ENCODE results near the gene FAM186B. TPM values are rescaled to one million over a fixed set of nuclear protein-coding genes. Genes with fewer than 3 reads are reported as not detected.

FAM186B gene
- total RNA-seq, 1 experiment from 2014 or later = 0.03 TPM

GRCh38 chr12:49567611-49568441 lies 37.6 kb downstream of the FAM186B start, which contains the start of gene MCRS1:
Gene MCRS1, minus strand, starts transcription at chr12:49568142. Its CDS starts 1,411 bp downstream, at chr12:49566731.
- DNase-seq (ENCODE audit: low spot score) = peak; percentile 94

- no peak for DNase-seq (ENCODE audit: low spot score)
Observed at GRCh38 chr12:49567302-49567610, 38.2 kb downstream of the FAM186B start.

- DNase-seq (ENCODE audit: low spot score) = no peak
Observed at GRCh38 chr12:49566361-49566760, 39.1 kb downstream of the FAM186B start.

- DNase-seq (ENCODE audit: low spot score) = no peak
Observed at GRCh38 chr12:49565406-49566265, 39.8 kb downstream of the FAM186B start.

GRCh38 chr12:49564686-49565405 lies 40.6 kb downstream of the FAM186B start:
- no peak for DNase-seq (ENCODE audit: low spot score)

- no peak for DNase-seq (ENCODE audit: low spot score)
Observed at GRCh38 chr12:49563951-49564685, 41.3 kb downstream of the FAM186B start.

GRCh38 chr12:49562831-49563230 lies 42.6 kb downstream of the FAM186B start:
- DNase-seq (ENCODE audit: low spot score) = no peak

GRCh38 chr12:49562233-49562632 lies 43.2 kb downstream of the FAM186B start:
- DNase-seq (ENCODE audit: low spot score) = no peak

- no peak for DNase-seq (ENCODE audit: low spot score)
Observed at GRCh38 chr12:49560695-49561094, 44.7 kb downstream of the FAM186B start.

- no peak for DNase-seq (ENCODE audit: low spot score)
Observed at GRCh38 chr12:49559011-49559675, 46.3 kb downstream of the FAM186B start.

GRCh38 chr12:49558526-49558925 lies 46.9 kb downstream of the FAM186B start:
- no peak for DNase-seq (ENCODE audit: low spot score)

GRCh38 chr12:49557917-49558215 lies 47.6 kb downstream of the FAM186B start:
- DNase-seq (ENCODE audit: low spot score) = peak; percentile 15

GRCh38 chr12:49557187-49557916 lies 48.1 kb downstream of the FAM186B start:
- DNase-seq (ENCODE audit: low spot score) = no peak

GRCh38 chr12:49556391-49557186 lies 48.9 kb downstream of the FAM186B start:
- DNase-seq (ENCODE audit: low spot score) = no peak

GRCh38 chr12:49555631-49556390 lies 49.6 kb downstream of the FAM186B start:
- DNase-seq (ENCODE audit: low spot score) = no peak

GRCh38 chr12:49554266-49554665 lies 51.2 kb downstream of the FAM186B start:
- DNase-seq (ENCODE audit: low spot score) = no peak

- peak; percentile 66 for DNase-seq (ENCODE audit: low spot score)
Observed at GRCh38 chr12:49553512-49554088, 51.8 kb downstream of the FAM186B start.

GRCh38 chr12:49552899-49553298 lies 52.5 kb downstream of the FAM186B start:
- no peak for DNase-seq (ENCODE audit: low spot score)
